ENCODE measurements around the gene PRMT7. TPM values are rescaled to one million over a fixed set of nuclear protein-coding genes. Genes with fewer than 3 reads are reported as not detected.

PRMT7 gene
- total RNA-seq, 1 experiment from 2014 or later, result 33.1 TPM

DNA sequence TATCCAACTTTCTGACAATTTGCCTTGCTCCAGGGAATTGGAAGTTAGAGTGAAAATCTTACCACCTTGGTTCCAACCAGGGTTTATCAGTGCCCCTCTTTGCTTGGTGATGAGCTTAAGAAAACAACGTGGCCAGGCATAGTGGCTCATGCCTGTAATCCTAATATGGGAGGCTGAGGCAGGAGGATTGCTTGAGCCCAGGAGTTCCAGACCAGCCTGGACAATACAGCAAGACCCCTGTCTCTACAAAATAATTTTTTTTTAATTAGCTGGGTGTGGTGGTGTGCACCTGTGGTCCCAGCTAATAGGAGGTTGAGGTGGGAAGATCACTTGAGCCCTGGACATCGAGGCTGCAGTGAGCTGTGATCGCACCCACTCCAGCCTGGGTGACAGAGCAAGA, 25.1 kb upstream of the PRMT7 start:
- Histone ChIP-seq H3K36me3 (ENCODE audit: control insufficient read depth, insufficient read depth, low read length) (no peaks in the 10 kb centered on the region; the same call in 1 of the 2 replicates), H3K9me3 (ENCODE audit: control insufficient read depth, insufficient read depth, low read depth, low read length) (no peaks in the 10 kb centered on the region), H3K4me1 (ENCODE audit: control insufficient read depth, insufficient read depth, low read length) (no peaks in the 10 kb centered on the region), H3K27me3 (ENCODE audit: control insufficient read depth, insufficient read depth, low read length) (no peaks in the 10 kb centered on the region), H3K4me3 (ENCODE audit: low read depth in 2 of 2, low read length in 2 of 2) (no peak overlapping the region), H3K27ac (ENCODE audit: low read length) (no peak overlapping the region)
- in situ Hi-C loops (cut with HindIII; ENCODE audit: low pct_unique_long_range_greater_than_20kb, low sequenced_read_pairs), result no loop called here
- DNase-seq (ENCODE audit: low read depth, low spot score) (no peak), ATAC-seq (no peak)
- intact Hi-C loops (cut with micrococcal nuclease; ENCODE audit: unreplicated experiment), result no loop called here
- POLR2A ChIA-PET, result no interaction called here
- CTCF ChIA-PET, result no interaction called here
- BruUV-seq (replicated peaks), result no TSS peak
- TF ChIP-seq, protein P1, sequence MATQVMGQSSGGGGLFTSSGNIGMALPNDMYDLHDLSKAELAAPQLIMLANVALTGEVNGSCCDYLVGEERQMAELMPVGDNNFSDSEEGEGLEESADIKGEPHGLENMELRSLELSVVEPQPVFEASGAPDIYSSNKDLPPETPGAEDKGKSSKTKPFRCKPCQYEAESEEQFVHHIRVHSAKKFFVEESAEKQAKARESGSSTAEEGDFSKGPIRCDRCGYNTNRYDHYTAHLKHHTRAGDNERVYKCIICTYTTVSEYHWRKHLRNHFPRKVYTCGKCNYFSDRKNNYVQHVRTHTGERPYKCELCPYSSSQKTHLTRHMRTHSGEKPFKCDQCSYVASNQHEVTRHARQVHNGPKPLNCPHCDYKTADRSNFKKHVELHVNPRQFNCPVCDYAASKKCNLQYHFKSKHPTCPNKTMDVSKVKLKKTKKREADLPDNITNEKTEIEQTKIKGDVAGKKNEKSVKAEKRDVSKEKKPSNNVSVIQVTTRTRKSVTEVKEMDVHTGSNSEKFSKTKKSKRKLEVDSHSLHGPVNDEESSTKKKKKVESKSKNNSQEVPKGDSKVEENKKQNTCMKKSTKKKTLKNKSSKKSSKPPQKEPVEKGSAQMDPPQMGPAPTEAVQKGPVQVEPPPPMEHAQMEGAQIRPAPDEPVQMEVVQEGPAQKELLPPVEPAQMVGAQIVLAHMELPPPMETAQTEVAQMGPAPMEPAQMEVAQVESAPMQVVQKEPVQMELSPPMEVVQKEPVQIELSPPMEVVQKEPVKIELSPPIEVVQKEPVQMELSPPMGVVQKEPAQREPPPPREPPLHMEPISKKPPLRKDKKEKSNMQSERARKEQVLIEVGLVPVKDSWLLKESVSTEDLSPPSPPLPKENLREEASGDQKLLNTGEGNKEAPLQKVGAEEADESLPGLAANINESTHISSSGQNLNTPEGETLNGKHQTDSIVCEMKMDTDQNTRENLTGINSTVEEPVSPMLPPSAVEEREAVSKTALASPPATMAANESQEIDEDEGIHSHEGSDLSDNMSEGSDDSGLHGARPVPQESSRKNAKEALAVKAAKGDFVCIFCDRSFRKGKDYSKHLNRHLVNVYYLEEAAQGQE (IDR thresholded peaks at IDR 0.05; ENCODE audit: insufficient read depth in 1 of 2, low read depth in 2 of 2, low read length in 1 of 2), result no peak
- TF ChIP-seq TCF7L2 (IDR thresholded peaks at IDR 0.05; ENCODE audit: low read depth, low read length) (no peak), SIN3A (IDR thresholded peaks at IDR 0.05; ENCODE audit: borderline replicate concordance, insufficient read depth, low read depth, low read length) (no peak), POLR2AphosphoS5 (IDR thresholded peaks at IDR 0.05; ENCODE audit: low read depth, low read length) (no peak)
- TF ChIP-seq, protein P2, sequence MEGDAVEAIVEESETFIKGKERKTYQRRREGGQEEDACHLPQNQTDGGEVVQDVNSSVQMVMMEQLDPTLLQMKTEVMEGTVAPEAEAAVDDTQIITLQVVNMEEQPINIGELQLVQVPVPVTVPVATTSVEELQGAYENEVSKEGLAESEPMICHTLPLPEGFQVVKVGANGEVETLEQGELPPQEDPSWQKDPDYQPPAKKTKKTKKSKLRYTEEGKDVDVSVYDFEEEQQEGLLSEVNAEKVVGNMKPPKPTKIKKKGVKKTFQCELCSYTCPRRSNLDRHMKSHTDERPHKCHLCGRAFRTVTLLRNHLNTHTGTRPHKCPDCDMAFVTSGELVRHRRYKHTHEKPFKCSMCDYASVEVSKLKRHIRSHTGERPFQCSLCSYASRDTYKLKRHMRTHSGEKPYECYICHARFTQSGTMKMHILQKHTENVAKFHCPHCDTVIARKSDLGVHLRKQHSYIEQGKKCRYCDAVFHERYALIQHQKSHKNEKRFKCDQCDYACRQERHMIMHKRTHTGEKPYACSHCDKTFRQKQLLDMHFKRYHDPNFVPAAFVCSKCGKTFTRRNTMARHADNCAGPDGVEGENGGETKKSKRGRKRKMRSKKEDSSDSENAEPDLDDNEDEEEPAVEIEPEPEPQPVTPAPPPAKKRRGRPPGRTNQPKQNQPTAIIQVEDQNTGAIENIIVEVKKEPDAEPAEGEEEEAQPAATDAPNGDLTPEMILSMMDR (IDR thresholded peaks at IDR 0.05), result no peak

DNA sequence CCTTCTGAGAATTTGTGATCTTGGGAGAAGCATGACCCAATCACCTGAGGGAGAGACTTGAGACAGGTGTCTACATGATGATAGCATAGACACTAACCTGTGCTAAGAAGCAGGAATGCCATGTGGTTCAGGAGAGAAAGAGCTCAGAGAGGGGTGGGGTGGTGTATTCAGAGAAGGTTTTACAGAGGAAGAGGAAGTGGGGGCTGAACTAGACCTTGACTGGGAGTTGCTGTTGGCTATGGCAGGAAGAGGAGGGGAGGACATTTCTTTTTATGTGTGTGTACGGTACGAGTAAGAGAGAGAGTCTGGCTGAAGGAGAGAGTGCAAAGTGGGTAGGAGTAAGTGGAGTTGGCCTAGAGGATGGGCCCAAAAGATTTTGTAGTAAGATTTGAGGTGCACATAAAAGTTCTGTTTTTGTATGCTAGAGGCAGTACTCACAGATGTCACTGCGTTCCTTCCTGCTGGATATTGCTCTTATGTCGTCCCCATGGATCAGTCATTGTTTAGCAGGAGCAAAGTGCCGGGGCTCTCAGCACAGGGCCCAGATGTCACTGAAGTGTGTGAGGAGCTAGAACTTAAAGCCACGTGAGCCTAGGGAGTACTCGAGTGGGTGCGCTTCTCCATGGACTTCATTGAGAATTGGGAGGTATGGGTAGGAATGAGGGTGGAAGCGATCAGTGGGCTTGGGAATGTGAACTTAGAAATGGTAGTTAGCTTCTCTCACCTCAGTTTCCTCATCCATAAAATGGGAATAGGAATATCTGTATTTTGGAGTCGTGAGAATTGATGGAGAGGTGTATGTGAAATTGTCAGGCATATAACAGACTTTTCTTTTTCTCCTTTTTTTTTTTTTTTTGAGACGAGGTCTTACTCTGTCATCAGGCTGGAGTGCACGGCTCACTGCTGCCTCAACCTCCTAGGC, 24.4 kb upstream of the PRMT7 start:
- ChIA-PET POLR2A (no interaction called here), CTCF (no interaction called here)
- Histone ChIP-seq H3K36me3 (ENCODE audit: control insufficient read depth, insufficient read depth, low read length) (no peaks in the 10 kb centered on the region; the same call in 1 of the 2 replicates), H3K4me3 (ENCODE audit: low read depth in 2 of 2, low read length in 2 of 2) (no peak overlapping the region), H3K27me3 (ENCODE audit: control insufficient read depth, insufficient read depth, low read length) (no peaks in the 10 kb centered on the region), H3K9me3 (ENCODE audit: control insufficient read depth, insufficient read depth, low read depth, low read length) (no peaks in the 10 kb centered on the region), H3K27ac (ENCODE audit: low read length) (no peak overlapping the region), H3K4me1 (ENCODE audit: control insufficient read depth, insufficient read depth, low read length) (no peaks in the 10 kb centered on the region)
- intact Hi-C loops (cut with micrococcal nuclease; ENCODE audit: unreplicated experiment), result no loop called here
- BruUV-seq (replicated peaks), result no TSS peak
- no peak for DNase-seq (ENCODE audit: low read depth, low spot score)
- in situ Hi-C loops (cut with HindIII; ENCODE audit: low pct_unique_long_range_greater_than_20kb, low sequenced_read_pairs), result no loop called here
- no peak for TF ChIP-seq POLR2AphosphoS5 (IDR thresholded peaks at IDR 0.05; ENCODE audit: low read depth, low read length)
- TF ChIP-seq, protein P1 (IDR thresholded peaks at IDR 0.05; ENCODE audit: insufficient read depth in 1 of 2, low read depth in 2 of 2, low read length in 1 of 2), result no peak
- TF ChIP-seq, protein P2 (IDR thresholded peaks at IDR 0.05), result no peak
- TF ChIP-seq TCF7L2 (IDR thresholded peaks at IDR 0.05; ENCODE audit: low read depth, low read length), result no peak
- TF ChIP-seq SIN3A (IDR thresholded peaks at IDR 0.05; ENCODE audit: borderline replicate concordance, insufficient read depth, low read depth, low read length), result no peak
- no peak for ATAC-seq

Measured in Panc1 (cell line).